Activated CD8-positive, alpha-beta memory T cell treated with anti-CD3 and anti-CD28 coated beads for 1 hour (primary cell): ENCODE results near the gene GATB.

Experiments
- DNase-seq, 2 donors: peaks; one replicate each; pipeline ENCODE4 v3.0.0-alpha.2; 2020; ENCODE audit warnings: low read depth in 1 of 2; ENCODE audit errors: extremely low read depth in 1 of 2

The GATB gene

DNA sequence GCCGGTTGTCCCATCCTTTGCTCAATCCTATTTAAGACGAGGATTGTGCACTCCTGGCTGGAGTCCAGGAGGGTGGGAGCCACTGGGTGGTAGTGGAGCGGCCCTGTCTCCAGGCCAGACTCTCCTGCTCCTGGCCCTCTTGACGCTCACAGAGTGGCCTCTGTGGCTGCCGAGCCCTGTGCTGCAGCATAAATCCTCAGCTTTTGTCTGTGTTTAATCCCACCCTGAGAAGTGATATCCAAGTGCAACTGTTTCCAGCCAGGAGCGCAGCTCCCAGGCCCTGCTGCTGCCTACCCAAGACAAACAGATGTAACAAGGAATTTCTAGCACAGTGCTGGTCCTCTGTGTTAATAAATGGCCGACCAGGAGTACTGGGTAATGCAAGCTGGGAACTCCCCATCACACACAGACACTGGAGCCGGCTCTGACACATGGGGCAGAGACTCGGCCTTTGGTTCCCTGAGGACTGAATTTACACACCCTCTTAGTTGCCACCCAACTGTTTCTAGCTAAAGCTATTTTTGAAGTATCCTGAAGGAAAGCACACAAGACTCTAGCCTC is 85.3 kb downstream of the GATB start:
- no peak for DNase-seq

DNA sequence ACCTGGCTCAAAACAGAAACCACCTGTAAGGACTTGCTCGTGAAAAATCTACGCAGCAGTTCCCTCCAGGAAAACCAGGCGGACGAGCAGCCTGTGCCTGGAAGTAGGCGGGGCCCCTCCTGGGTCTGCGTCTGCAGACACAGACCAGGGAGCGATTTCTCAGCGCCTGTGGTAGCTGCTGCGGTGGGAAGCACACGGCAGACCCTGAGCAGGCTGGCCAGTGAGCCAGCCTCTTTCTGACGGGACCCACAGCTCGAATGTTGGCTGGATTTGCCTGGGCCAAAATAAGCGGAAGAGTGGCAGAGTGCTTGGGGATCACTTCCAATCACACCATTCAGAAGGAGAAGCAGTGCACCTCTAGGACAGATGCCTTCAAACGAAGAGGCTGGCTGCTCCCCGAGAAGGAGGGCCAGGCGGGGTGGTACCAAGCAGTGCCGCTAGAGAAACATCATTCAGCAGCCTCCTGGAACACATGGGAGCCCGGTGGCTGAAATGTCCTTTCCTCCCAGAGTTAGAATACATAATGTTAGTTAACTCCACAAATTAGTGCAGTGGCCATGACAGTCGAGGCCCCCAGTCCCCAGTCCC is 85.9 kb downstream of the GATB start:
- DNase-seq, result no peak

DNA sequence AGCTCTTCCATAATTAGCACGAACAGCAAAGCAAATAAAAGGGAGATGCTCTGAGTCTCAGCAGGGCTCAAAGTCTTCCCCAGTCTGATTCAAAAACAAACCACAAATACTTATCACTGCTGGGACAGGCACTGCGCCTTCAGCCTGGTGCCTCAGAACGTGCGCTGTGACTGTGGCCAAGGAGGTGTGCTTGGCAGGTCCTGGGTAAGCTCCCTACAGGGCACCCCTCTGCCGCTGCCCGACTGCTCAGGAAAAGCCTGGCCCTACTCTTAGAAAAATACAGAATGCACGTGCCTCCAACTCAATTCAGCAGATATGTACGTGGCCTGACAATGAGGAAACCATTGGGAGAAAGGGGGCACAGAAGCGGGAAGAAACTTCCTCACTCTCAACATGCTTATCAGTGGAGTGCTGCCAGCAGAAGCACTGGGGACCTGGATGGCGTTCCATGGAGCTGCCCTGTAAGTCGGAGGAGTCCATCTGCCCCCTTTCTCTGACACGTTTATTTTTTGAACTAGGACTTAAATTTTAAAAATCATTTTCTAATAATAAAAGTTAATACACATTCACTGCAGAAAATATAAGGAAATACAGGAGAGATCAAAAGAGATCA is 86.8 kb downstream of the GATB start:
- no peak for DNase-seq

DNA sequence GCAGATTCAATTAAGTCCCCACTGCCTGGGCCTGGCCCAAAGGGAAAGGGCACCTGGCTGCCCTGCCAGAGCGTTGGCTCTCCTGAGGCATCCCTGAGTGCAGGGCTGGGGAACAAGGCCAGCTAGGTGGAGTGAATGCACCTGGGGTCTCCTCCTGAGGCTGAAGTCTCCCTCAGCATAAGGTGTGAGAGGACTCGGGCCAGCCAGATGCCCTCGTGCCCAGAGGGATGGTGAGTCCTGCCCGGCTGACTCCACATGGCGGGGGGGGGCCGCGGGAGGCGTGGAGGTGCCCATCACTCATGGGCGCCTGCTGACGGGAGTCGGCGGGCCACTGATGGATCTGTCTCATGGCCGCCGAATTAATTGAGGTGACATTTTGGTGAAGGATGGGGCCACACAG is 87.8 kb downstream of the GATB start:
- DNase-seq, result no peak

DNA sequence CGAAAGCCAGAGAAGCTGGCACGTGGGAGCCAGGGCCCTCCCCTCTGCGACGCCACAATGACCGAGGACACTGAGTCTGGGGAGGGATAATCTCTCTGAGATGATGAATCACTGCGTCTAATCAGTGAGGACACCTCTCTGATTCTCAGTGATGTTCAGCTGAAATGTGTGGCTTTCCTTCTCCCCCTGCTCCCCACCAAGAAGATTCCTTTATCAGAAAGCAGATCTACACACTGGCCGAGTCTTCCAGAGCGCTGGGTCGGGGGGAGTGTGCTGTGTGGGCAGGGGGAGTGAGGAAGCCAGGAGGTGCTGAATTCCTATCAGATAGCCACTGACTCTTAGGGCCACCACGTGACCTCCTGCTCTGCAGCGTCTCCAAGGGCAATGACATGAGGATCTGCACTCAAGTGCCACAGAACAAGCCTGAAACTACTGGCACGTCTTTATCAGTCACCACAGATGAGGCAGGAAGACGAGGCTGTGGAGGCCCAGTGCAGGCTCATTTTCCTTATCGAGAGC is 89.2 kb downstream of the GATB start:
- DNase-seq, result no peak

DNA sequence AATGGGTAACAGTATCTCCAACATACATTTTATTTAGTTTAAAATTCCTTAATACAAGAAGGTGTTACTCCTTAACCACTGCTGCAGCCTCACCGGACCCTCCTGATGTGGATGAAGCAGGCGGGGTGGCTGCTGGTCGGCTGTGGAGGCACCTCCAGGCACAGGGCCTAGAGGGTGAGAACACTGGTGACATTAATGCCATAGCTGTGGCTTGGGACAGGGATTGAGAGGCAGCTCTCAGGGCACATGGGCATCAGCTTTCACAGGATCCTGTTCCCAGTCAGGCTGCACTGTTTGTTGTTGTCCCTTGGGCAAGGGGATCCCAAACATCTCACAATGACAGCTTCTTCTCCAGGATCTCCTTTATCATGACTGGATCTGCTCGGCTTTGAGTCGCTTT is 90.0 kb downstream of the GATB start:
- DNase-seq, result no peak

DNA sequence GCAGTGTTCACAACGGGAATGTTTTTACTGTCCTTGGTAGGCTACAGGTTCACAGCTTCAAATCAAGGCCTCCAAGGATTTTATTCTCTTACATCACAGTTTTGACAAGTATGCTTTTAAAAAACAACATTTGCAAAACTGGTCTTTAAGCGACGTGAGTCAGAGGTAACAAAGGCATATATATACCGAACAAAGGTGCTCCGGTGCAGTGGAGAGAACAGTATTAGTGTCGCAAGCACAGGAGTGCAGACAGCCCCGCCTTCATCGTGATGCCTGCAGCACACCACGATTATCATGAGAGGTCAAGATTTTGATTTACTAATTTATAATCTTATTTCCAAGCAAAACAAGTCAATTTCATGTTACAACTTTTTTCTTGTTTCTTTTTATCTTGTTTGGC is 90.8 kb downstream of the GATB start:
- no peak for DNase-seq

DNA sequence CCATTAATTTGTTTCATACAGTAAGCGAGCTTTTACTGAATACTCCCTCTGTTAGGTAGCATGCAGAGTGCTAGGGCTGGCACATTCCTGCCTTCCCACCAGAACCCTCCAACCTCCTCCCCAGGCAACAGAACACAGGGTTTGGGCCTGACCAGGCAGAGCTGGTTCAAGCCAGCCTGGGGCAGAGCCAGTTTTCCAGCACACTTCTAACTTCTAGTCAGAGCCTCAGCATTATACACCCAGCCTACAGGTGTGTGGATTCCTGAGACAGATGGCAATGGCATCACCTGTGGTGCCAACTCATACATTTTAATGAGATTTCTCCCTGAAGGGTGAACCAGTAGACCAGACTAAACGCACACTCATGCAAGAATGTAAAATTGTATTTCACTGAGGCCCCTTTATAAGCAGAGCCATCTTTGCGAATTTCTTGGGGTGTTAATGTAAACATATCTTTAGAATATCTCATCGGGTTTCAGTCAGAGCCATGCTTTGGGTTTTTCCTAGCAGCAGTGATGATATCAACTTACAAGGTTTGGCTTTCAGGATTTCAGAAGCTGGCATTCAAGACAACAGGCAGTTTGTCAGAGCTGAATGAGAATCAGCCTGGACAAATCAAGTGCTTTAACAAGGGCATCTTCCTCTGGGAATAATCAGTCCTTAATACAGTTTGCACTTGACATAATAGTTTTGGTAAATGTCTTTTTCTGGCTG is 92.0 kb downstream of the GATB start:
- no peak for DNase-seq

DNA sequence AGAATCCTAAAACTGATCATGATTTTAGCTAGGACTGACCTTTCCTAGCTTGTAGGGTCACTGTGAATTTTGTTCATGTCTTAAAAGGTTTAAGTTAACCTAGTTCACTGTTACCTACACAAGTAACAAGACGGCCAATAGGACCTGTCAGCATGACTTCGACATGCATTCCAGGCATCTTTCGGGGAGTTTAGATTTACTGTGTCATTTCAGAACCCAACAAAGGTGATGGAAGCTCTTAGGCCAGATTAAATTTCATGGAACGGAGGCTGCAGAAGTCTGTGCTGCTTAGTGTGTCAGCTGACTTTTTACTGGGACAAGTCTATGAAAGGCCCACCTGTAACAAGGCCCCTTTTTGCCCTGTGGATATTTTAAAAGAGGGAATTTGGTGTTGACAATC is 93.1 kb downstream of the GATB start:
- DNase-seq, result no peak

DNA sequence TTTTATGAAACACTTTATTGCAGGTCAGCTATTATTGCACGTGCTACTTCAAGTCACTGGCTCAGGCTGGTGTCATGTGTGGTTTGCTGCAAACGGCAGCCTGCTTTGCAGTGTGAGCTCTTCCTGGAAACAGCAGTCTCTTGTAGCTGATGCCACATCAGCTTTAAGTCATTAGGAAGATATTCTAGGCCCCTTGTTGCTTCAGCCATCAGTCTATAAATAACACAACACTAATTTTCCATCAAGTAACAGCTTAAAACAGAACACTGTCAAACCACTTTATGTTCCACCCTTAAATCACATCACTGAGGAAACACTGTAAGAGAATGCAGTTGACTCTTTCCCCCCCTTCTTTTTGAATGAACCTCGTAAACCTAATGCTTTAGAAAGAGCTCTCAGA is 93.8 kb downstream of the GATB start:
- DNase-seq, result no peak

DNA sequence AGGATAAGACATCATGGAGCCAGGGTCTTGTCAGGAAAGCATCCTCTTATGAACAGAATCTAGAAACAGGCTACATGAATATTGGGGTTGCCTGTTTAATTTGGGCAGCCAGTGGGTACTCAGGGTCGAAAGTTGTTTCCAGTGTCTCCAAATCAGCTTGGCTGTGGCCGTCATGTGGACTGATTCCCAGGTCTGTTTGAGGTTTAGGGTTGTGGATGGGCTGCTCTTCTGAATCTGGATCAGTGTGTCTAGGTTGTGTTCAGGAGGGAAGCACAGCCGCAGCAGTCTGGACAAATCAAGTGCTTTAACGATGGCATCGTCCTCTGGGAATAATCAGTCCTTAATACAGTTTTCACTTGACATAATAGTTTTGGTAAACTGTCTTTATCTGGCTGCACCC is 94.3 kb downstream of the GATB start:
- DNase-seq, result no peak

DNA sequence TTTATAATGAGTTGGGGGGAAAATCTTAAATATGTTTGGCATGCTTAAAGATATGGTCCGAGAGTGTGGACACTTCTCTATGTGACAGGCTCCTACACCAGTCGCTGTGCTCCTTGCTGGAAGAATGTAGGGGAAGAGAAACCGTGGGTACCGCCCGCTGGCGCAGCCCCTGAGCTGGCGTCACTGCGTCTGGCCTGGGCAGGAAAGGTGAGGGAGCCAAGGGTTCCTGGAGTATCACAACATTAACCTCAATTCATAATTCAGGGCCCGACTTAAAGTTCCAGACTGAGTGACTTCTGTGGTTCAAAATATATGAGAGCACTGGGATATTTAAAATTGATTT is 95.1 kb downstream of the GATB start:
- no peak for DNase-seq

DNA sequence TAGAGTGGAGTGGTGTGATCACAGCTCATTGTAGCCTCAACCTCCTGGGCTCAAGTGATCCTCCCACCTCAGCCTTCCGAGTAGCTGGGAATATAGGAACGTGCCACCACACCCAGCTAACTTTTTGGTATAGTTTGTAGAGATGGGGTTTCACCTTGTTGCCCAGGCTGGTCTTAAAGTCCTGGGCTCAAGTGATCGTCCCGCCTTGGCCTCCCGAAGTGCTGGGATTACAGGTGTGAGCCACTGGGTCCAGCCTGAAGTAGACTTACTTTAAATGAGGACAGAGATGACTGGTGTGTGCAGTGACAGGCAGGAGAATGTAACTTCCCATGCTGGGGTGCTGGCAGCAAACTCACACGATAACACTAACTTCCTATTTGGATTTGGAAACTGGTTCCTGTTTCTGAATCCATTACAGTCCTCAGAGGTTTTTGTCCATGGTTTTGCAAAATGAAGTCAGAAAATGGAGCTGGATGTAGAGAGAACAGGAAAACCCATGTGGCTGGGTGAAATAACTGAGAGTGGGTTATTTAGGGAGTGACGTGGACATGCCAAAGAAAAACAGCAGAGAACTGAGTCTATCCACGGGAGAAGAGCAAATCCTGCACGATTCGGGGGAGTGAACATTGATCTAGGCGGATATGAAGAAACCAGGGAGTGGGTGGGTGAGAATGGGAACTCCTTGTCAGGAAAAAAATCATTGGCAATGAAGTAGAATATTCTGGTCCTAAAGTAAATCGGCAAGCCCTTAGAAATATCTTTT is 95.6 kb downstream of the GATB start:
- no peak for DNase-seq

DNA sequence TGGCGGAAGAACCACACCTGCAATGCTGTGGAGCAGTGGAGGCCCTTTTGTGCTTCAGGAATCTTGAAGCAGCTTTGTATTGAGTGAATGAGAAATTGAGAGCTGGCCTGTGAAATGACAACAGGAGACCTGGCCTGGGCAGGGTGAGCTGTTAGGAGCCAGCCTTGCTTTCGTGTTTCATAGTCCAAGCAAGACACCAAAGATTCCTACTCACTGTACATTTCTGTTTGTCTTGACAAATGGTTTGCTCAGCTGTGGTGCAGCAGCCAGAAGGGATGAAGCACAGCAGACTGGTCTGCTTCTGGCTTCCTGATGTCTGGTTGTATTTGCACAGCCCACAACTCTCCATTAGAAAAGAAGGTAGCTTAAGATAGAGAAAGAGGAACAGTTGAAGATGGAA is 96.5 kb downstream of the GATB start:
- DNase-seq, result no peak

DNA sequence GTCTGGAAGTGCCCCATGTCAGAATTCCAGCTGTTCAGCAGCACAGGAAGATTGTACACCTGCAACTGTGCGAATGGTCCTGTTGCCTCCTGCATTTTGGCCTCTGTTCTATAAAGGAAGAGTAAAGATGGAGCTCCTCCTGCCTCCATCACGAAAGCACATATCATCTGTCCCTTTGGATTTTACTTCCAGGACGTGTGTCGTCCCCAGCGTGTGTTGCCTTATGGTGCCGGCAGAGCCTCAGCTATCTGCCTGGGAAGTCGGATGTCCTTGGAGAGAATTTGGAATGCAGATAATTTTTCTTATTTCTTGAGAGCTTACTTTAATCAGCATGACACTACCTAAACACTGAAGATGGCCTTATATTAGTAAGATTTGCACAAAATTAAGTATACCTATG is 97.7 kb downstream of the GATB start:
- no peak for DNase-seq

DNA sequence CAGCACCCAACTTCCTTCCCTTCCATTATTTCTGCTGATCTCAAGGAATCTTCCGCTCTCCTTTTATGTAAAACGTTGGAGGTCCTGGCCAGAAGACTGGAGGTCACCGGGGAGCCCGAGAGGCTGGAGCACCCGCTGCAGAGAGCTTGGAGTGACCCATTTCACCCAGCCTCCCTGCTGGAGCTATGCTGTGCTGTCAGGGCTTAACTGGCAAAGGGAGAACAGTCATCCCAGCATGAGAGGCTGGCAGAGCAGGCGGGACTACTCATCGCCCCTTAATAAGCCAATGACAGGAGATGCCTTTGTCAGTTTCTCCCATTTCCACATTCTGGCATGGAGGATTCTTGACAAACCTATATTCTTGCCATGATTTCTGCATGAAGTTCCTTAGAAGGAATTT is 98.9 kb downstream of the GATB start:
- no peak for DNase-seq

DNA sequence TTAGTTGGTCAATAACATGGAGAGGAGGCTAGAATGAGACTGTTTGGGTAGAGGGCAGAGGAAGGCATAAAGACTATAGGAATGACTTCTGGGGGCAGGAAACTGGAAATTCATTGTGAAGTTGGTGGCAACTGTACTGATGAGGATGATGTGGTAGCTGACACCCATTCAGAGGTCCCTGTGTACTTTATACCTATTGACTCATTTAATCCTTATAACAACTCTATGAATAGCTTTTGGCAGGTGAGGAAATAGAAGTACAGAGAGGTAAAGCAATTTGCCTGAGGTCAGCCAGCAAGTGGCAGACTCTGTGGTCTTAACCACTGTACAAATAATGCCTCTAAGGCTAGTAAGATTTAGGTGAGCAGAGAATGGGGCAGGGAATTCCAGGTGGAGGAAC is 100.1 kb downstream of the GATB start:
- no peak for DNase-seq

DNA sequence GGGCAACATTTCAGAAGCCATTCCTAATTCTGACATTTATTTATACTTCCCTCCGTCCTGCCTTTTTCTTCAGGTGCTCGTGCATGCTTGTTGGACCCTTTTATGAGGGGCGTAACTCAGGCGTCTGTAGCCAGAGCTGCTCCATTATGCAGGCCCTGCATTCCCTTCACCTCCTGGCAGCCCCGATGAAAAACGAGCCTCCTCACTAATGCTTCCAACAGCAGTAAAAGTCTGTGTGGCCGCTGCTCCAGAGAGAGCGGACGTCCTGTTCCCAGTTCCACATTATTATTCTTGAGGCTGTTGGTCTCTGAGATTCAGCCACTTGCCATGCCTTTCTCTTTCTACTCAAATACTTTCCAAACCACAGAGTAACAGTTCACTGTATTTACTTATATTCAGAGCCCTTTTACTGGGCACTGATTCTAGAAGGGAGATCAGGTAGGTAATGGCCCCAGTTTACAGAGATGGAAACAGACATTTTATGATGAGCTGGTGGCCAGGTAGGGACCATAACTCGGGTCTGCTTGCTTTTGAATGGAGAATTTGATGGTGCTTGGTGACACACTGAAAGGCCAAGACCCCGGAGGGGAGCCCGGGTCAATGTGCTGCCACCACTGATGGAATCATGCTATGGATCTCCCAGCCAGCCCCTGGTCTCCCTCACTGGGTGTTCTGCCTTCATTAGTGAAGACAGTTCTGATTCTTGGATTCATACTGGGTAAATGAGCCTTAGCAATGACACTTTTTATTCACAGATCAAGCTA is 101.0 kb downstream of the GATB start:
- DNase-seq, result no peak

DNA sequence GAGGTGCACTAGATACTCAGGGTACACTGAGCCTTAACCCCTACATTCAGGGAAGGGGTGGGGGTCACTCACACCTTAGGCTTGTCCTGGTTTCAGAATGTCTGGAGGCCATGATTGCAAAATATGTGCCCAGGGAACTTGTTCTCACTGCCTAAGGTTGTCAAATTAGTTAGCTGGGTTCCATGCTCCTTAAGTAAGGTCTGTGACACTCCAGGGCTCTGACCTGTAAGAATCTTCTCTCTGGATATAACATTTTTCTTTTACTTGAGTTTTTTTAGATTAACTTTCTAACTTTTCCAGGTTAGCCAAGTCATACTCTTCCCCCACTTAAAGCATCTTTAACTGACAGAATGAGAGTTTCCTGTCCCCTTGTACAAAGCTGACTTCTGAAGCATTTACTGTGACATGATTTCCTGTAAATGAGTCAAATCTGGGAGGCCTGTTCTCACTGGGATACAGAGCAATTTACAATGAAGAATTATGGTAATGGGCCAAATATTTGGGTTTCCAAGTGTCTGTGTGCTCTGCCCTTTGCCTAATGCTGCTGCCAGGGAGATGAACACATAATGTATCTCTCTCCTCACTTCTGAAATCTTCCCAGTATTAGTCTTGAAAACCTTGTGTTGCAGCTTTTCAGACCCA is 101.7 kb downstream of the GATB start:
- DNase-seq, result no peak

DNA sequence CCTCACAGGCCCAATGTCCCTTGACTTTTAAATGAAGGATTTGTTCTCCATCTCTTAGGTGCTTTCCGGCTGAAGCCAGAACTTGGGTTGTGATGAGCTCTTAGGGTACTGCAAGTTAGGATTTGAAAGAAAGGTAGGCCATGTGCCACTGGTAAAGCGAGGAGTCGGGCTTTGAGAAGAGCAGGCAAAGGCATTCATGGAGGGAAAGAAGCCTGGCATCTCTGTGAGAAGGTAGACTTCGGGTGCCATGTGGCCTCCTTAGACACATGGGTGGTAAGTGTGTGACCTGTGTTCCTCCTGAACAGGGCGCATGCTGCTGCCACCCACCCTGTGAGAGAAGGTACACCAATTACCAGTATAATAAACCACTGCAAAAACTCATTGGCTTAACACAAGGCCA is 102.9 kb downstream of the GATB start:
- no peak for DNase-seq
